Measurements from ENCODE around the gene PPP2CA.
"Not testable (repeated sequence)": the region's sequence is repeated elsewhere in the genome, so short reads cannot be mapped to it uniquely, and the experiment has no call there.

The PPP2CA gene

DNA sequence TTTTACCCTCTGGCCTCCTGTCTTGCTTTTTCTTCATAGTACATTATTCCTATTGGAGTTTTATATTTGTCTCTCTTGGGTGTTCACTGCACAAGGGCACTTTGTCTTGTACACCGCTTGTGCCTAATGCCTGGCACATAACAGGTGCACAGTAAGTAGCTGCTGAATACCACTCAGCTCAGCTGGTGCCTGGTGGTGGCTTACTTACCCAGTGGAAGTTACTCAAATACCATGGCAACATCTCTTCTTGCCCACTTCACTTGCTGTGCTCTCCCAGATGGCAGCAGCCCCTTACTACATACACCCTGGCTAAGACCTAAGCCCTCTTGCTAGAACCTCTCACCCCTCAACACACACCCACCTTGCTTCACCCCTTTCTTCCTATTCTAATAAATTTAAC lies 37.8 kb downstream of the PPP2CA start:
- no peak for DNase-seq

DNA sequence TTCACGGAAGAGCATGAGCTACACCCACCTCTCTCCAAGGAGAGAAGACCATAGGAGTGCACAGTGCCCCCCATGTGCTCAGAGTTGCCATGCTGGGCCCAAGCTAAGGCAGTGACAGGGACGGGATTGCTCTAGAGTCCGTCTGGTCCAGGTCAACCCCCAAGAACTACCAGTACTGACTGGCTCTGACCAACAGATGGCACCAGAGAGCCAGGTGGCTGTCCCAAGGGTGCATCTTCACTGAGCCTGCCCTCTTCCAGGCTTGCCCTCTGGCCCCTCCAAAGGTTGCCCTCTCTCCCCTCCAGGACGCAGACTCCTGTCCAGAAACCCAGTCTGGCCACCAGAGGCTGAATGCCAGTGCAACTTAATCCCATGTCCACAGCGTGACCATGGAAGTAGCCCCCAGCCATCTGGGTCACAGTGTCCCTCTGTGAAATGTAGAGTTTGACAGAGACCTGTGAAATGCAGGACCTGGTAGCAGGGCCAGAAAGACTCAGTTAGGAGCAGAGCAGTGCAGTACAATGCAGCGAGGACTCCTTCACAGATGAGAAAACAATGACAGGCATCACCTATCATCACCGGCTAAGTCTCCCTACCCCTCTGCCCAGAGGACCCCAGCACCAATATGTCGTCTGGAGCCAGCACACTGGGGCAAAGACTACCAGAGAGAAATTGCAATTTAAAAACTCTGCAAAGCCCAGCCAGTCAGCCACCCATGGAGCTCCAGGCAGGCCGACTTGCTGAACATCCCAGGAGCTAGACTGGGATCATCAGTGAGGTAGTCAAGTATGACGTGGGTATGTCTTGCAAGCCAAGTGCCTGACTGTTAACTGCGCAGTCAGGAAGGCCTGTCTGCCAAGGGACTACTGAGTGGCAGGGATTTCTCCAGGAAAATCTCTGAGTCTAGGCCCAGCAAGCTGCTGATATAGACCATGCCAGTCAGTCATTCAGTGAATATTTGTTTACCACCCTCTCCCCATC lies 41.4 kb downstream of the PPP2CA start:
- peak; percentile 16 for DNase-seq

DNA sequence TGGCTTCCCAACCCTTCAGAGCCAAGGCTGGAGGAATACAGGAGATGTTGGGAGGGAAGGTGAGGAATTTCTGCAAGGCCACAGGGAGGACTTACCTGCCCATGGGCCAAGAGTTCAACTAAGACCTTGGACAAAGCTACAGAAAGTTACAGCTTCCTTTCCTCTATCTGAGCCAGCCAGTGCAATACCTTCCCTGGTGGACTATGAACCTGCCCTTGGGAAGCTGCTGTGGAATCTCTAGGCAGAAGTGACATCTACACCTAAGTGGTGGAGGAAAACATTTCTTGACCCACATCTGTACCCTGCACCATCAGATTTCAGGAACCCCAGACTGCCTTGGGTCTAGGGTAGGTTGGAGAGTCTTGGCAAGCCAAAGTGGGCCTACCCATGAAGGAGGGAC lies 42.4 kb downstream of the PPP2CA start:
- no peak for DNase-seq

DNA sequence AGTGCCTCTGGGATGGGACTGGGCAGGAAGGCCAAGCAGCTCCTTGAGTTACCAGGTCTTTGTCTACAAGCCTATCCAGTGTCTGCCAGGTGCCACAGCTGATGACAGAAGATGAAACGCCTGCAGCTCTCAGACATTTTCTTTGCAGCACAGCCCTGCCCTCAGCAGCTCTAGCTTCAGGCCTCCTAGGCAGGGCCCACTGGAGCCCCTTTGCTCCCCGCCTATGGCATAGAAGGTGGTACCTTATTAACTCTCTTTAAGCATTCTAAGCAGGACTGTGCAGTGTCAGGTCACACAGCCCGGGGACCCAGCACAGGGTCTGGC lies 47.8 kb downstream of the PPP2CA start:
- no peak for DNase-seq

DNA sequence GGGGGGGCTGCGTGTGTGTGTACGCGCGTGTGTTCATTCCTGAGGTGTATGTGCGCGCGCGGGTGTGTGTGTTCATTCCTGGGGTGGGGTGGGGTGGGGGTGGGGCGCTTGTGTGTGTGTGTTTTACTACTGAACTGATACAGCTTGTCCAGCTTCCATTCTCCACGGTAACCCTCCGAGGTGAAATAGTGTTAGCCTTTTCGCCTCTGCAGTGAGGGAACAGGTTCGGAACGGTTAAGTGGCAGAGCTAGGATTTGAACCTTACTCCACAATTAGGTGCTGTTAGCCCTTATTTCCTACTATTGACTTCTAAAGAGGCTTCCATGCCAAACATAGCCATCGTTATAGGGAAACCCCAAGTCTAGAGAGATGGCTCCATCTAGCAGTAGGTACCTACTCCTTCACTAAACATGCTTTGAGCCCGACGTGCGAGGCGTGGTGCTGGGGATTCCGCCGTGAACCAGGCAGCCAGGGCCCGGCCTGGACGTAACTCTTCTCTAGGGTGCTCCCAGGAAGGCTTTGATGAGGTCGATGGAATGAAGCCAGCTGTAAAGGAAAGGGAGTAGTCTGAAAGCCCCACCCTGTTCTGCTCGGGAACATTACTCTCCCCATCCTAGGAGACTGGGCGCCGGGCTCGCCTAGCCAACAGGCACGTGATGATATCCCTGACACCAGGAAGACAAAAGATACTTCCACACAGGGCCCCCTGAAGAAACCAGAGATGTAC lies 48.3 kb downstream of the PPP2CA start:
- no peak for DNase-seq

DNA sequence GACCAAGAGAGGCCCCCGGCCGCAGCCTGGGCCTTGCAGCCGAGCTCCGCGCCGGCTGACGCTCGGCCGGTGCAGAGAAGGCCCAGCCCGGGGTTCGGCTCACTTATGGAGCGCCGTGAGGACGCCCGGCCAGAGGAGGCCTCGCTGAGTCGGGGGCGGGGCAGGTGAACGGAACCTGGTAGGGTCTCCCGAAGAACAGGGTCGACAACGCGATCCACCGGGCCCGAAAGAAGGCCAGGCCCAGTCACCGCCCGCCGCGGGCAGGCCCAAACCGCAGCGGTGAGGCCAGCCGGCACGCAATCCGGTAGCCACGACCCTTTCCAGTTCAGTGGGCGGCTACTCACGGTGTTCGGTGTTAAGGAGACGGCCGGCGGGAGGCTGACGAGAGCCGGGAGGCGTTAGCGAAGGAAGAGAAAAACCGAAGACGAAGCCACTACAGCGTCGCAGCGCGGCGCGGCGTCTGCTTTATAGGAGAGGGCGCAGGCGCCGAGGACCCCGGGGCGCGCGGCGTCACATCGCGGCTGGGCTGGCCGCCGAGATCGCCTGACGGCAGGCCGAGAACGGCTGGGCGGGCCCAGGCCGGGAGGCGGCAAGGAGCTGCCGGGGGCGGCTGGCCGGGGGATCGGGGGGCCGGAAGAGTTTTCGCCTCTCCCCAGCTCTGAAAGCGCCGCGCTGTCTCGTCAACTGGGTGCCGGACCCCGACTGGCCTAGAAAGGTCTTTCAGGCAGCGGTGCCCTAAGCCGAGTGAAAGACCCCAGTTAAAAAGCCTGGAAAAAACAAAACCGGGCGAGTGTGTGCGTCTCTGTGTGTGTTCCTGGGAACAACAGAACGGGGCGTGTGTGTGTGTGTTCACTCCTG lies 49.1 kb downstream of the PPP2CA start, which contains the start of gene SKP1:
SKP1 (minus strand) TSS at position 440 of the 858 bp plus-strand sequence. CDS start 2,928 bp downstream, outside the sequence.
- peak; percentile 25 for DNase-seq

DNA sequence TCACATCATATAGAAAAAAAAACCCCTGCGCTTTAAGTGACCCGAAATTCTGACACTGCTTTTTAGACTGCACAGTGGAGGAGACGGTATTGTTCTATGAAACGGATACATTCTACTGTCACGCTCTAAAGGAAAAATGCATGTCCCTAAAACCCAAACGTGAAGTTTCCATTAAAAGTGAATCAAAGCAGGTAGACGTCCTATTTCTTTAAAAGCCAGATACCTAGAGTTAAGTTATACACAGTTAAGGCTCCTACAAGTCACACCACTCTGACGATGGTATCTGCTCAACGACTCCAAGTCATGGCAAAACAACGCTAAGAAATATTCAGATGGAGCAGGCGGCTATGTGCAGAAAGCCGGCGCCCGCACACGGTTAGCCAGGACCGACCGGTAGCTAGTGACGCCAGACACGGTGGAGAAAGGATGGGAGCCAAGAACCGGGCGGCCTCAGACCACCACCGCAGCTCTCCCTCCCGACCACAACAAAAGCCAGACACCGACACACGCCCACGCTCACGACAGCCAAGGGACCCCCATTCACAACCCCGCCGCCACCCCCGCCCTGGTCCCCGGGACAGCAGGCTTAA lies 49.9 kb downstream of the PPP2CA start:
- no peak for DNase-seq

DNA sequence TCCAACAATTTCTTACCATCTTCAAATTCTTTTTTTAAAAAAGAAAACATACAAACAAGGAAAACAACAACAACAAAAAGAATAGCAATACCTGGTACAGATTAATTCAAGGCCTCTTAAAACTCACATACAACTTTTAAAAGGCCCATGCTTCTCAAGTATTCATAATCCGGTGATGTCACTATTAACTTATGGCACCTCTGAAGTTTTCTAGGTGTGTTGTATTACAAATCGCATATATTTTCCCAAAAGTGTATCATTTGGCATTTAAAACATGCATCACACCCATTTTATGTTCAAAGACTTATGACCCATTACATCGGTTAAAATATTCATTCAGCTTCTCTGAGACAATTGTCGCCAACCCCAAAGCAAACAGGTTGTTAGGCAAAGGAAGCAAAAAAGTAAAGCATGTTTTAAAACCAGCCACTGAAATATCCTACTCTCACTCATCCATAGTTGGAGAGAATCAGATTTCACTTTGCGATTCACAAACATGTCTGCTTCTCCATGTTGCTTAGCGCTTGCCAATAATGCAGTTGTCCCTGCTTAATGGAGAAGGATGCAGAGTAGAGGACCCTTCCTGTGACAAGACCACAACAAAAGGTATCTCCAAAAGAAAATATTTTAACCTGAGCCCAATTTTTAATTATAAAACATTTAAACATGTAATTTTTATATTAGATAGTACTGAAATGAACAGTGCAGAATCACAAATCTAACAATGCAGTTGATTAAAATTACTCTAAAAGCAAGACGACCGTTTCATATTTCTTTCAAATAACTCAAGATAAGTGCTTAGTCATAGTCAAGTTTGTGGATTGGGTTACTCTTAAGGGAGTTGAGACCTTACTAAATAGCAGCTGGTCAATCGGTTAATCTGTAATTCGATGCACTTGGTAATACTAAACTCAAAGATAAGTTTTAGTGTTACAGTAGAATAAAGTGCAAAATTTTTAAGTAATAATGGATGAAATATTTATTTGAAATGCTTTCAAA lies 50.7 kb downstream of the PPP2CA start:
- DNase-seq: no peak

DNA sequence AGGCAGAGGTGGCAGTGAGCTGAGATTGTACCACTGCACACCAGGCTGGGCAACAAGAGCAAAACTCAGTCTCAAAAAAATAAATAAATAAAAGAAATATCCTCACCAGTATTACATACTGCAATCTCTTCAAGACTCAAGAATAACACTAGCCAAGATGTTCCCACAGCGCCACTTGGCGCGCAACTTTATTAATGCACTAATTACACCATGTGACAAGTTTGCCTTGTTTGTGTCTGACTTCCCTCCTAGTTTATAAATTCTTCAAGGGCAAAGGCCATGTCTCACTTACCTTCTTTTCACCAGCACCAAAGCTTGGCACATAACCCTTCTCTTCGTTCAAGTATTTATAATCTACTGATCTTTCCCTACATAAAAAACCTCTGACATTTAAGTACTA lies 53.9 kb downstream of the PPP2CA start:
- DNase-seq: no peak

DNA sequence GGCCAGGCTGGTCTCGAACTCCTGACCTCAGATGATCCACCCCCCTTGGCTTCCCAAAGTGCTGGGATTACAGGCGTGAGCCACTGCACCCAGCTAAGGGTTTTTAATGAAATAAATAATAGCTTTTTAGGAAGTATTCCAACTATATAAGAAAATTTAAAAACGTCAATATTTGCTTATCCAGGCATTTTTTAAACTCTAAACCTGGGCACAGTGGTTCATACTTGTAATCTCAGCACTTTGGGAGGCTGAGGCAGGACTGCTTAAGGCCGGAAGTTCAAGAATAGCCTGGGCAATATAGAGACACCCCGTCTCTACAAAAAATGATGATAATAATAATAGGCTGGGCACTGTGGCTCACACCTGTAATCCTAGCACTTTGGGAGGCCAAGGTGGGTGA lies 63.3 kb downstream of the PPP2CA start:
- DNase-seq: no peak

DNA sequence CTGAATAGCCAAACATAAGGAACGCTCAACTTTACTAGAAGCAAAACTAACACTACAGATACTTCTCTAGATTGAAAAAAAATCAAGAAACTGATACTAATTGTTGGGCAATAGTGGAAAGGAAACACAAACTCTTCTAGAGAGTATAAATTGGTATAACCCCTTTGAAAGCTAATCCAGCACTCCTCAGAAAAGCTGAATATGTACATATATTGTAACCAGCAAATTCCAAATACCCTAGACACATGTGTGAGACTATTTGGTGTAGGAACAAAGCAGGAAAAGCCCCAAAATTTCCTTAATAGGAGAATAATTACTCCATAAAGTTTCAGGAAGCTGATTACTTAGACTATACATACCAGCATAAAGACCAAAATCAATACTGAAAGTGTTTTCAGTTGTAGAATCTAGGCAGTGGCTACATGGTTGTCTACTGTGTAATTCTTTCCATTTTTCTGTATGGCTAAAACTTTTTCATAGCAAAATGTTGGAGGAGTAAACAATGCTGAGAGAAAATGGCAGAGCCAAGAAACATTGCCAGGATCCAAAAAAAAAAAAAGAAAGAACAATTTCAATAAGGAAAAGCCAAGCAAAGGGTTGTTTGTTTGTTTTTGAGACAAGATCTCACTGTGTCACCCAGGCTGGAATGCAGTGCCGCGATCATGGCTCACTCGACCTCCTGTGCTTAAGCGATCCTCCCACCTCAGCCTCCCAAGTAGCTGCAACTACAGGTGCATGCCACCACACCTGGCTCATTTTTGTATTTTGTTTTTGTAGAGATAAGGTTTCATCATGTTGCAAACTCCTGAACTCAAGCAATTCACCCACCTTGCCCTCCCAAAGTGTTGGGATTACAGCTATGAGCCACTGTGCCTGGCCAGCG lies 64.1 kb downstream of the PPP2CA start:
- no peak for DNase-seq

DNA sequence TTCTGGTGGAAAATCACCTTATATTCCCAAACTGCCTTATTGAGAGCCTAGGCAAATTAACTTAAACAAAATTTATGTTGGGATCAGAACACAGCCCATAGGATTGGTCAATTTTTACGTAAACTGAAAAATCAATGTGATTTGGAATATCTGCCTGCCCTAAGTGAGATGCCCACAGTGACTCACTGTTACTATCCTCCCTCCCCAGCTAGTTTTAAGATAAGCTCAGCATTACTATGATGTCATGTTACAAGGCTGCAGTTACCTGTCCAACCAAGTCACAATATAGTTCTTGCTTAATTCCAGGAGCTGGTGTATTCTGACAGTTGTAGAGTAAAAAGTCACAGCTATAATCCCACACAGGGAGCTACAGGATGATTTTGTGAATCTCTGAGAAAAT lies 72.2 kb downstream of the PPP2CA start:
- DNase-seq: no peak

DNA sequence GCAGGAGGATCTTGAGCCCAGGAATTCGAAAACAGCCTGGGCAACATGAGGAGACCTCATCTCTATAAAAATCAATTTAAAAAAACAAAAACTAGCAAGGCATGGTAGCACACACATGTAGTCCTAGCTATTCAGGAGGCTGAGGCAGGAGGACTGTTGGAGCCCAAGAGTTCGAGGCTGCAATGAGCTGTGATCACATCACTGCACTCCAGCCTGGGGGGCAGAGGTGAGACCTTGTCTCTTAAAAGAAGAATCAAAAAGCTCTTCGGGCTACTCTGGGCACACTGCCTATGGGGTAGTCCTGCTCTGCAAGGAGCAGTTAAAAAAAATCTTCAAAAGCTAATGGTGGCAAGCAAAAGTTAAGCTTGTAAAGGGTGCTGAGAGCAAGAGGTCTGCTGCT lies 72.6 kb downstream of the PPP2CA start:
- DNase-seq: no peak

DNA sequence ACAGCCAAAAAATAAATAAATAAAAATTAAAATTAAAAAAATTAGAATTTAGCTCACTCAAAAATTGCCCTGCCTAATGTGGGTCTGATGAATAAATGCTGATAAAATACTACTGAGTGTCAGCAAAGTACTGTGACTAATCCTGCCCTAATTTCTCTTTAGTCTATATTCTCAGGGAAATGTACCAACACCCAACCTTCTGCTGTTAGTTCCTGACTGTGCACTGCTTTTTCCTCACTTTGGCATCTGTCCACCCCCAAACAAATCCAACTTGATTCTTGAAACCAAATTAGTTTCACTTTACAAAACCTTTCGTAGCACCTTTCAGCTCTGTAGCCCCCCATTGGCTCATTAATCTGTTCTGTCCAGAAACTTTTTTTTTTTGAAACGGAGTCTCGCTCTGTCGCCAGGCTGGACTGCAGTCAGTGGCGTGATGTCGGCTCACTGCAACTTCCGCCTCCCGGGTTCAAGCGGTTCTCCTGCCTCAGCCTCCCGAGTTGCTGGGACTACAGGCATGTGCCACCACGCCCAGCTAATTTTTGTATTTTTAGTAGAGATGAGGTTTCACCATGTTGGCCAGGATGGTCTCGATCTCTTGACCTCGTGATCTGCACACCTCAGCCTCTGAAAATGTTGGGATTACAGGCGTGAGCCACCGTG lies 73.6 kb downstream of the PPP2CA start:
- DNase-seq: not testable (repeated sequence)

DNA sequence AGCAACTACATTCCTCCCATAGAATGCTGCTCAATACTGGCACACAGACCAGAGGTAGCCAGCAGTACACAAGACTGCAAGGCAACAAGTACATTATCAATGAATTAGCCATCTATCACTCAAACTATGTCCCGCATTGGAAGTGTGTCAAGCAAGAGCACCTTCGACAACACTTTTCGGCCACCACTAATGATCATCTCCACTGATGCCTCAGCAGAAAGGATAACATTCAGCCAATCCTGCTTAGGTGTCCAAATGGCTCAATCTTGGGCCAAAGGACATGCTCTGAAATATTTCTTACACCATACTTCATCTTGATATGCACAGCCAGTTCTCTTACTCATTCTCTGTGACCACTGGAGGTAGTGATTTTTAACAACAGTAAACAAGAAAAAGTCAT lies 74.2 kb downstream of the PPP2CA start:
- DNase-seq: no peak

DNA sequence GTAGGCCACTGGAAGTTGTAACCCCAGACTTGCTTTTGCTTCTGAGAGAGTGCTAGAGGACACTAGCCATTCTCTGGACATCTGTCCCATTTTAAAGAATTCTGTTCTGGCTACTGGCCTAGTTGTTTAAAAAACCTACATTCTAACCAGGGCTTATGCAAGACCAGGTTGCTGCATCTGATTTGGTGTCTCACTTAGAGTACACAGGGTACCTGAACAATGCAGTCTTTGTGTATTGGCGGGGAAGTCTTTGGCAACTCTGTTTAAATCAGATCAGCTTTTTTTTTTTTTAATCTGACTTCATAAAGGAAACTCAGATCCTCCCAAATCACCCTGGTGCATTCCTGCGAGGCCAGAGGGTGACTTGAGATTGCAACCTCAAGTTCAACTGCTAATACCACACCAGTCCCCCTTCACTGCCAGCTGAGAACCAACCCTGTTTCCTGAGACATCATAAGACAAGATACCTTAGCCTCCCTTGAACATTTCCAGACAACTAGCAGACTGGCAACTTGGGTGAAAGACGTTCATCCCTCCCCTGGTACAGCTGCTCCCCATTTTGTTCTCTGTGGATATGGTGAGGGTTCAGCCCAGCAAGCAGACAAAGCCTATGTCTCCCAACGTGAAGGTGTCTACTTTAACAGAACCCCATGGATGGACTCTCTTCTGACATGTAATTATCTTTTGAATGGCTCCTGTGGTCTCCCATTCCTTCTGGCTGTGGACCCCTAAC lies 76.1 kb downstream of the PPP2CA start:
- DNase-seq: no peak

DNA sequence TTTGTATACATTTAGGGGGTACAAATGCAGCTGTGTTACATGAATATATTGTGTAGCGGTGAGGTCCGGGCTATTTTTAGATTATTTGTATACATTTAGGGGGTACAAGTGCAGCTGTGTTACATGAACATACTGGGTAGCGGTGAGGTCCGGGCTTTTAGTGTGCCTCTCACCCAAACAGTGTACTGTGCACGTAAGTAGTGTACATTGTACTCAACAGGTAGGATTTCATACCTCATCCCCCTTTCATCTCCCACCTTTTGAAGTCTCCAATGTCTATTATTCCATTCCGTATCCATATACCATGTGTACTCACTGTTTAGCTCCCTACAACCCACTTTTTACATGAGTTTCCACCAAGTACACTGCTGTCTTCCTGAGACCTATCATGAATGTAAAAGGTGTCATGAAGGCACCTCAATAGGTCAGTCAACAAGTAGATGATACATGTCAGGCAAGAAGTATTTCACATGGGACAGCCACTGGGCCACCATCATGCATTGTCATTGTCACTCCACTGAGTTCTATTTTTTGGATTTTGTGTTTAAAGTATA lies 76.8 kb downstream of the PPP2CA start:
- DNase-seq: no peak

DNA sequence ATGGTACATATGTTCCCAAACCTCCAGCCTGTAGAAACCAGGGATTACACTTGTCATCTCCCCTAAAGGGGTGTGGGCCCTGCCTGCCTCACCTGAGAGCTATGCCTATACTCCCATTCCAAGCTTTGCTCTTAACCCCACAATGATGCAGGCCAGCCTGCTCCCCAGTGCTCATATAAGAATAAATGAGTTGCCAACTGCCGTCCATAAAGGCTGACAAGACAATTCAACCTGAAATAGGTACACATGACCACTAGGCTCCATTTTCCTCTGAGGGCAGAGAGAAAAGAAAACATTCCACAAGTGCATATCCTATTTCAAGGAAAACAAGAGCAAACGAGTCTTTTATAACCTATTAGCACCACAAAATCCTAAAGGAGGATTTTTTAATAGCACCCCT lies 77.6 kb downstream of the PPP2CA start:
- no peak for DNase-seq

All from NCI-H1694 (cell line).